H1 (cell line): ENCODE measurements around the gene CALD1. TPM values are rescaled to one million over a fixed set of nuclear protein-coding genes. Genes with fewer than 3 reads are reported as not detected.

Experiments
- CTCF ChIA-PET: fragments of 300-600 bp; sonication (Branson Sonifier 250); formaldehyde crosslinking; loops from one replicate; lab custom pipeline; 2021; ENCODE audit not compliant: partially characterized antibody; lab: Charles Lee
- POLR2A ChIA-PET: fragments of 300-600 bp; sonication (Branson Sonifier 250); formaldehyde crosslinking; loops from one replicate; lab custom pipeline; 2021; ENCODE audit warnings: inconsistent platforms; ENCODE audit not compliant: partially characterized antibody; lab: Charles Lee
- DNase-seq, 2 experiments: peaks; one replicate each; pipeline versions ENCODE4 v3.0.0 to v3.0.0-alpha.2; 2010 to 2022; ENCODE audit warnings: low spot score in 2 of 2, low read depth in 1 of 2, mixed read lengths in 1 of 2
- FAIRE-seq: peaks from 2 replicates; lab custom pipeline; 2011; peaks lifted over from hg19 to GRCh38; lab: Jason Lieb, UNC
- H2AFZ ChIP-seq: 2 replicates; pipeline ENCODE4 v1.8.1; 2012; ENCODE audit warnings: low read length, inconsistent platforms
- H2AK5ac ChIP-seq: 2 replicates; pipeline ENCODE4 v1.6.1; 2013; ENCODE audit warnings: low read depth, low read length
- H2BK120ac ChIP-seq: replicated peaks from 2 replicates; pipeline ENCODE3; 2013; ENCODE audit warnings: low read depth, low read length, inconsistent platforms
- H2BK12ac ChIP-seq: 2 replicates; pipeline ENCODE4 v1.6.1; 2013; ENCODE audit warnings: low read depth, low read length
- H2BK15ac ChIP-seq: 2 replicates; pipeline ENCODE4 v1.6.1; 2013; ENCODE audit warnings: low read length
- H2BK20ac ChIP-seq: 2 replicates; pipeline ENCODE4 v1.6.1; 2013; ENCODE audit warnings: low read length
- H2BK5ac ChIP-seq: 2 replicates; pipeline ENCODE4 v1.6.1; 2013; ENCODE audit warnings: low read depth, low read length
- H3K14ac ChIP-seq: 2 replicates; pipeline ENCODE4 v1.6.1; 2013; ENCODE audit warnings: inconsistent platforms; ENCODE audit not compliant: insufficient read length
- H3K18ac ChIP-seq: 2 replicates; pipeline ENCODE4 v1.6.1; 2013; ENCODE audit warnings: low read length; ENCODE audit errors: extremely low read depth
- H3K23ac ChIP-seq: 2 replicates; pipeline ENCODE4 v1.6.1; 2013; ENCODE audit warnings: inconsistent platforms; ENCODE audit not compliant: insufficient read length
- H3K23me2 ChIP-seq: 2 replicates; pipeline ENCODE4 v1.6.1; 2013; ENCODE audit warnings: low read depth, low read length
- H3K27ac ChIP-seq: 2 replicates; pipeline ENCODE4 v1.6.1; 2011; ENCODE audit warnings: low read depth, low read length, inconsistent platforms
- H3K27me3 ChIP-seq, 4 experiments: replicated peaks in 1 of 4; 1 replicate in 1 of 4; 2 replicates in 3 of 4; pipeline versions ENCODE4 v1.6.1 to v1.8.1; 2011 to 2013; ENCODE audit warnings: low read length in 3 of 4, mild to moderate bottlenecking in 3 of 4, inconsistent platforms in 2 of 4, mixed read lengths in 2 of 4, moderate library complexity in 1 of 4; ENCODE audit not compliant: control insufficient read depth in 3 of 4, insufficient read depth in 3 of 4; ENCODE audit errors: extremely low read depth in 1 of 4
- H3K36me3 ChIP-seq, 4 experiments: 2 replicates each; pipeline versions ENCODE4 v1.6.1 to v1.8.1; 2011 to 2013; ENCODE audit warnings: mild to moderate bottlenecking in 4 of 4, low read length in 3 of 4, moderate library complexity in 2 of 4, control low read depth in 1 of 4, inconsistent platforms in 1 of 4; ENCODE audit not compliant: insufficient read depth in 4 of 4, control insufficient read depth in 2 of 4
- H3K4ac ChIP-seq: replicated peaks from 2 replicates; pipeline ENCODE3; 2013; ENCODE audit warnings: low read length, low read depth, mixed read lengths, inconsistent platforms; ENCODE audit not compliant: insufficient read length
- H3K4me1 ChIP-seq, 4 experiments: replicated peaks in 1 of 4; 1 replicate in 1 of 4; 2 replicates in 3 of 4; pipeline versions ENCODE4 v1.6.1 to v1.8.1; 2011 to 2013; ENCODE audit warnings: low read length in 3 of 4, inconsistent platforms in 2 of 4, mixed read lengths in 1 of 4; ENCODE audit not compliant: insufficient read depth in 4 of 4, control insufficient read depth in 3 of 4
- H3K4me2 ChIP-seq, 2 experiments: 2 replicates each; pipeline versions ENCODE4 v1.6.1 to v1.8.1; 2011 to 2013; ENCODE audit warnings: low read depth in 2 of 2, low read length in 2 of 2, control low read depth in 1 of 2, inconsistent platforms in 1 of 2, mild to moderate bottlenecking in 1 of 2; ENCODE audit not compliant: insufficient read depth in 1 of 2
- H3K4me3 ChIP-seq, 4 experiments: fragments of 200-600, 300-600 bp in 1 of 4; sonication (generic), shearing (Covaris generic), sonication (Bioruptor Twin) in 1 of 4; 2 replicates each; pipeline versions ENCODE4 v1.5.1 to v1.8.1; 2011 to 2016; ENCODE audit warnings: low read length in 4 of 4, low read depth in 3 of 4, control low read depth in 2 of 4, inconsistent platforms in 2 of 4, mild to moderate bottlenecking in 2 of 4, mixed read lengths in 1 of 4, moderate library complexity in 1 of 4; ENCODE audit not compliant: insufficient read depth in 2 of 4; ENCODE audit errors: extremely low read depth in 1 of 4
- H3K56ac ChIP-seq: replicated peaks from 2 replicates; pipeline ENCODE3; 2013; ENCODE audit warnings: low read depth, mild to moderate bottlenecking, mixed read lengths, low read length, inconsistent platforms; ENCODE audit not compliant: insufficient read length
- H3K79me1 ChIP-seq: 2 replicates; pipeline ENCODE4 v1.6.1; 2013; ENCODE audit warnings: low read depth, low read length, control low read depth
- H3K79me2 ChIP-seq, 2 experiments: 2 replicates each; pipeline versions ENCODE4 v1.6.1 to v1.8.1; 2012 to 2013; ENCODE audit warnings: low read length in 2 of 2, mild to moderate bottlenecking in 2 of 2, inconsistent platforms in 1 of 2; ENCODE audit not compliant: insufficient read depth in 2 of 2, control insufficient read depth in 1 of 2
- H3K9ac ChIP-seq, 4 experiments: replicated peaks in 1 of 4; 1 replicate in 1 of 4; 2 replicates in 3 of 4; pipeline versions ENCODE4 v1.6.1 to v1.8.1; 2011 to 2013; ENCODE audit warnings: low read depth in 3 of 4, low read length in 3 of 4, control low read depth in 2 of 4, mild to moderate bottlenecking in 2 of 4, moderate library complexity in 2 of 4, inconsistent platforms in 1 of 4; ENCODE audit errors: extremely low read depth in 1 of 4
- H3K9me3 ChIP-seq, 2 experiments: 2 replicates each; pipeline versions ENCODE4 v1.6.1 to v1.8.1; 2012 to 2013; ENCODE audit warnings: mild to moderate bottlenecking in 2 of 2, moderate library complexity in 2 of 2, control low read depth in 1 of 2, inconsistent platforms in 1 of 2, low read depth in 1 of 2, low read length in 1 of 2, mixed read lengths in 1 of 2; ENCODE audit not compliant: insufficient read depth in 2 of 2
- H4K20me1 ChIP-seq, 2 experiments: replicated peaks in 1 of 2; 2 replicates each; pipeline versions ENCODE3 to v1.8.1; 2011 to 2013; ENCODE audit warnings: inconsistent platforms in 2 of 2, low read length in 2 of 2, mild to moderate bottlenecking in 1 of 2; ENCODE audit not compliant: insufficient read depth in 2 of 2, control insufficient read depth in 1 of 2
- H4K5ac ChIP-seq: 2 replicates; pipeline ENCODE4 v1.6.1; 2013; ENCODE audit warnings: low read length, low read depth, mixed read lengths, inconsistent platforms; ENCODE audit not compliant: insufficient read length
- H4K8ac ChIP-seq: 2 replicates; pipeline ENCODE4 v1.8.0; 2013; ENCODE audit warnings: mild to moderate bottlenecking, moderate library complexity, low read length, inconsistent platforms; ENCODE audit not compliant: insufficient read depth; ENCODE audit errors: extremely low read depth
- H4K91ac ChIP-seq: replicated peaks from 2 replicates; pipeline ENCODE3; 2013; ENCODE audit warnings: low read length, mixed read lengths, inconsistent platforms; ENCODE audit not compliant: insufficient read length
- BRCA1 ChIP-seq: IDR thresholded peaks from 2 replicates; pipeline ENCODE4 v1.6.1; 2012; ENCODE audit warnings: low read depth, low read length, improper control_type of control experiment
- CHD2 ChIP-seq: IDR thresholded peaks from 2 replicates; pipeline ENCODE4 v1.6.1; 2012; ENCODE audit warnings: low read length, improper control_type of control experiment
- KDM4A ChIP-seq: IDR thresholded peaks from one replicate; pipeline ENCODE4 v1.7.1; 2012; ENCODE audit warnings: low read depth, mild to moderate bottlenecking, moderate library complexity, low read length, inconsistent platforms; ENCODE audit not compliant: severe bottlenecking
- ZNF274 ChIP-seq: IDR thresholded peaks from 2 replicates; pipeline ENCODE4 v1.7.0; 2012; ENCODE audit warnings: low read length, borderline replicate concordance; ENCODE audit errors: extremely low read depth
- polyA plus RNA-seq, 7 experiments: library from polyadenylated mRNA; depleted of rRNA in 3 of 7; stranded (reverse) in 5 of 7; unstranded in 2 of 7; fragments of >200 nt in 5 of 7; fragments of 200-250 nt in 2 of 7; gene quantifications; 1 replicate in 5 of 7; 2 replicates in 1 of 7; 4 replicates in 1 of 7; pipeline versions ENCODE4 v1.2.1 to v1.2.3, GENCODE V29; 2011 to 2013; ENCODE audit warnings: missing spikeins in 2 of 7, mixed read lengths in 2 of 7
- total RNA-seq: library from RNA; stranded (reverse); fragmentation: NEBNext Ultra II Directional; extraction: Animal tissue kit (Norgen Biotek cat#: 25700); gene quantifications from 2 replicates; pipeline ENCODE4 v1.2.1, GENCODE V29; 2021

CALD1 gene
- total and polyA plus RNA-seq, 2 of the 8 experiments (the other 6 are each of a cell fraction or from before 2014, with no cell fraction given): 34.3 to 177 TPM

DNA sequence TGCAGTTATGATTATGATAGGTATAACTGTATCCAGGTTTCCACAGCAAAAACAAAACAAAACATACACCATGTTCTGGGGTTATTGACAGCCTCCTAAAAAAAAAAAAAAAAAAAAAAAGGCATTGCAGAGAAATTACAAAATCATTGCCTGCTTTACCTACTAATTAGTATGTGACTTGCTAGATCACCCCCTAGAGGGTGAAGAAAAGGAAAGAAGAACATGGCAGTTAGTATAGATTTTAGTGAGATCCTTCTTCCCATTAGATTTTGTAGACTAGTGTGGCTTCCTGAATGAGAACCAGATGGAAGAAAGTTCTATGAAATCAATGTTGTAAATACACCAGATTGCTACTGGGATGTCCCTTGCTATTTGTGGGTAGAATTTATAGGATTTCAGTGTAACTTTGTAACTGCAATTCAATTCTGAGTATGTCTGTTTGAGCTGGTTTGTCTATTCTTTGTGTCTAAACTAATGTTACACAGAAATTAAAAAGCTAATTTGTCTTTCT, 182.9 kb downstream of the CALD1 start:
- Histone ChIP-seq H3K56ac (no peak overlapping the region), H2BK20ac (no peak overlapping the region), H2BK5ac (no peak overlapping the region), H4K5ac (no peak overlapping the region), H3K27me3 (no peaks in the 10 kb centered on the region), H3K79me1 (no peaks in the 10 kb centered on the region), H3K23me2 (no peaks in the 10 kb centered on the region), H3K4me2 (no peak overlapping the region), H3K4me1 (no peaks in the 10 kb centered on the region), H4K8ac (no peak overlapping the region), H3K23ac (no peak overlapping the region), H3K36me3 (peaks cover 0 to 49% (median 26%) of the 10 kb centered on the region in 4 experiments; a peak in 7 of 8 replicates), H2AK5ac (no peak overlapping the region), H3K4me3 (no peak overlapping the region), H2AFZ (no peak overlapping the region), H3K9me3 (no peaks in the 10 kb centered on the region), H3K9ac (no peak overlapping the region), H2BK120ac (no peak overlapping the region), H4K20me1 (no peaks in the 10 kb centered on the region), H3K79me2 (no peaks in the 10 kb centered on the region), H2BK12ac (no peak overlapping the region), H4K91ac (no peak overlapping the region), H3K14ac (no peak overlapping the region)
- DNase-seq: no peak
- POLR2A ChIA-PET: interaction anchor here (1.2 kb wide), 1 partner anchor 24 kb away, joined by 3 read pairs; the partner anchor contains the start of gene AGBL3
- CTCF ChIA-PET: interaction anchor here (0.6 to 1.1 kb wide), 4 partner anchors 9 to 754 kb away, joined by 3 to 7 read pairs (median 4); no protein-coding TSS in a partner anchor
- no peak for FAIRE-seq
- TF ChIP-seq ZNF274 (no peak), KDM4A (no peak), BRCA1 (no peak), CHD2 (no peak)
- TF ChIP-seq, all 59 proteins: peak for 0
- Histone ChIP-seq H2BK15ac (no peak overlapping the region), H3K18ac (no peak overlapping the region), H3K27ac (no peak overlapping the region), H3K4ac (no peak overlapping the region)
